ENCODE results near the gene UBE2L3.

- peak; percentile 53 for TF ChIP-seq CTCF (IDR thresholded peaks at IDR 0.05; ENCODE audit: insufficient read depth, low read length)
- TF ChIP-seq SPI1 (IDR thresholded peaks at IDR 0.05; ENCODE audit: borderline replicate concordance, low read depth), result peak; percentile 87
Measured at GRCh38 chr22:21629255-21630149, 62.0 kb downstream of the UBE2L3 start, which contains the start of gene YDJC.
